Activated T-helper 1 cell treated with anti-CD3 and anti-CD28 coated beads, Interleukin-12 subunit alpha, Interleukin-12 subunit beta, Interleukin-2, Interleukin-4 antibody, amounts not matched to agents 30 ng/mL and 10 ng/mL and 1 ng/mL, durations not matched to agents 14 hours and 24 hours and 36 hours (primary cell): ENCODE results near the gene FHL1. TPM values are rescaled to one million over a fixed set of nuclear protein-coding genes. Genes with fewer than 3 reads are reported as not detected.
"Not testable (repeated sequence)": the region's sequence is repeated elsewhere in the genome, so short reads cannot be mapped to it uniquely, and the experiment has no call there.

Experiments used
- DNase-seq: peaks from one replicate; pipeline ENCODE4 v3.0.0; 2021; ENCODE audit warnings: low spot score
- H3K27ac Mint-ChIP-seq: one replicate; pipeline ENCODE4 v1.8.0; 2021; ENCODE audit warnings: mild to moderate bottlenecking, mixed read lengths
- H3K27me3 Mint-ChIP-seq: one replicate; pipeline ENCODE4 v1.8.0; 2022; ENCODE audit warnings: mild to moderate bottlenecking, moderate library complexity, mixed read lengths; ENCODE audit not compliant: insufficient read depth
- H3K36me3 Mint-ChIP-seq: one replicate; pipeline ENCODE4 v1.8.0; 2021; ENCODE audit warnings: low read depth, mixed read lengths
- H3K4me1 Mint-ChIP-seq: one replicate; pipeline ENCODE4 v1.8.0; 2021; ENCODE audit warnings: low read depth, mixed read lengths
- H3K4me3 Mint-ChIP-seq: one replicate; pipeline ENCODE4 v1.8.0; 2021; ENCODE audit warnings: mild to moderate bottlenecking, moderate library complexity, mixed read lengths
- H3K9me3 Mint-ChIP-seq: one replicate; pipeline ENCODE4 v1.8.0; 2021; ENCODE audit warnings: mixed read lengths
- intact Hi-C: fragments of 100-400 bp; cut with micrococcal nuclease; formaldehyde crosslinking; loops from one replicate; pipeline ENCODE4 v1.15.1; 2024
- total RNA-seq: library from RNA; stranded (reverse); gene quantifications from 2 replicates; pipeline ENCODE4 v1.2.3, GENCODE V29; 2022

The FHL1 gene
- total RNA-seq, 1 donor from 2014 or later: 8.7 TPM

GRCh38 chrX:136156560-136157117, 9.3 kb downstream of the FHL1 start:
- no peak overlapping the region for H3K27ac Mint-ChIP-seq

GRCh38 chrX:136157187-136157586, 9.9 kb downstream of the FHL1 start:
- Mint-ChIP-seq H3K27ac (no peak overlapping the region), H3K9me3 (no peaks in the 10 kb centered on the region), H3K27me3 (no peaks in the 10 kb centered on the region), H3K4me1 (peaks cover 11% of the 10 kb centered on the region), H3K4me3 (no peak overlapping the region), H3K36me3 (no peaks in the 10 kb centered on the region)
- intact Hi-C loops: no loop called here
- DNase-seq: no peak

More at GRCh38 chrX:136156560-136157117, 9.3 kb downstream of the FHL1 start:
- no peaks in the 10 kb centered on the region for H3K27me3 Mint-ChIP-seq
- no peaks in the 10 kb centered on the region for H3K9me3 Mint-ChIP-seq
- peaks cover 11% of the 10 kb centered on the region for H3K4me1 Mint-ChIP-seq
- no peaks in the 10 kb centered on the region for H3K36me3 Mint-ChIP-seq
- H3K4me3 Mint-ChIP-seq: no peak overlapping the region
- intact Hi-C loops: no loop called here
- no peak for DNase-seq

- DNase-seq: no peak
- no peaks in the 10 kb centered on the region for H3K9me3 Mint-ChIP-seq
- H3K27me3 Mint-ChIP-seq: no peaks in the 10 kb centered on the region
- no peaks in the 10 kb centered on the region for H3K36me3 Mint-ChIP-seq
- intact Hi-C loops: no loop called here
- peaks cover 11% of the 10 kb centered on the region for H3K4me1 Mint-ChIP-seq
- H3K4me3 Mint-ChIP-seq: no peak overlapping the region
- no peak overlapping the region for H3K27ac Mint-ChIP-seq
Measured at GRCh38 chrX:136158685-136159084, 11.4 kb downstream of the FHL1 start.

GRCh38 chrX:136159611-136160025, 12.3 kb downstream of the FHL1 start:
- no peak for DNase-seq
- H3K4me3 Mint-ChIP-seq: no peak overlapping the region
- no peaks in the 10 kb centered on the region for H3K27me3 Mint-ChIP-seq
- H3K4me1 Mint-ChIP-seq: peaks cover 11% of the 10 kb centered on the region
- H3K9me3 Mint-ChIP-seq: no peaks in the 10 kb centered on the region
- no peak overlapping the region for H3K27ac Mint-ChIP-seq
- intact Hi-C loops: loop anchor here (5.0 kb wide), 1 partner anchor 43 kb away; no protein-coding TSS in a partner anchor
- no peaks in the 10 kb centered on the region for H3K36me3 Mint-ChIP-seq

GRCh38 chrX:136162827-136163570, 15.7 kb downstream of the FHL1 start:
- intact Hi-C loops: loop anchor here (1.0 to 5.0 kb wide), 2 partner anchors 39 to 135 kb away; no protein-coding TSS in a partner anchor
- no peaks in the 10 kb centered on the region for H3K4me1 Mint-ChIP-seq
- no peaks in the 10 kb centered on the region for H3K36me3 Mint-ChIP-seq
- no peaks in the 10 kb centered on the region for H3K9me3 Mint-ChIP-seq
- no peaks in the 10 kb centered on the region for H3K27me3 Mint-ChIP-seq
- DNase-seq: peak; percentile 12
- no peak overlapping the region for H3K27ac Mint-ChIP-seq
- H3K4me3 Mint-ChIP-seq: no peak overlapping the region

- Mint-ChIP-seq H3K4me3 (no peak overlapping the region), H3K4me1 (no peaks in the 10 kb centered on the region), H3K27me3 (no peaks in the 10 kb centered on the region), H3K36me3 (no peaks in the 10 kb centered on the region), H3K9me3 (no peaks in the 10 kb centered on the region), H3K27ac (no peak overlapping the region)
- intact Hi-C loops: loop anchor here (5.0 kb wide), 1 partner anchor 39 kb away; no protein-coding TSS in a partner anchor
- DNase-seq: no peak
Measured at GRCh38 chrX:136163689-136164088, 16.4 kb downstream of the FHL1 start.

GRCh38 chrX:136165406-136165805, 18.1 kb downstream of the FHL1 start:
- Mint-ChIP-seq H3K36me3 (no peaks in the 10 kb centered on the region), H3K27me3 (no peaks in the 10 kb centered on the region), H3K4me1 (no peaks in the 10 kb centered on the region), H3K4me3 (no peak overlapping the region), H3K9me3 (no peaks in the 10 kb centered on the region), H3K27ac (no peak overlapping the region)
- intact Hi-C loops: no loop called here
- no peak for DNase-seq

- DNase-seq: no peak
- H3K4me1 Mint-ChIP-seq: no peaks in the 10 kb centered on the region
- no peaks in the 10 kb centered on the region for H3K36me3 Mint-ChIP-seq
- H3K27ac Mint-ChIP-seq: no peak overlapping the region
- H3K4me3 Mint-ChIP-seq: no peak overlapping the region
- intact Hi-C loops: loop anchor here (2.0 kb wide), 1 partner anchor 102 kb away; no protein-coding TSS in a partner anchor
- no peaks in the 10 kb centered on the region for H3K27me3 Mint-ChIP-seq
- H3K9me3 Mint-ChIP-seq: no peaks in the 10 kb centered on the region
Measured at GRCh38 chrX:136166221-136166855, 19.0 kb downstream of the FHL1 start.

- H3K27ac Mint-ChIP-seq, H3K4me3 Mint-ChIP-seq, H3K36me3 Mint-ChIP-seq, DNase-seq, H3K4me1 Mint-ChIP-seq, H3K27me3 Mint-ChIP-seq, H3K9me3 Mint-ChIP-seq: not testable (repeated sequence)
- intact Hi-C loops: loop anchor here (2.0 kb wide), 1 partner anchor 101 kb away; no protein-coding TSS in a partner anchor
Measured at GRCh38 chrX:136167989-136168388, 20.7 kb downstream of the FHL1 start.

GRCh38 chrX:136168929-136169735, 21.8 kb downstream of the FHL1 start:
- no peaks in the 10 kb centered on the region for H3K4me1 Mint-ChIP-seq
- intact Hi-C loops: no loop called here
- no peak for DNase-seq
- no peak overlapping the region for H3K4me3 Mint-ChIP-seq
- H3K27me3 Mint-ChIP-seq: no peaks in the 10 kb centered on the region
- H3K9me3 Mint-ChIP-seq: no peaks in the 10 kb centered on the region
- no peaks in the 10 kb centered on the region for H3K36me3 Mint-ChIP-seq
- no peak overlapping the region for H3K27ac Mint-ChIP-seq

- no peak overlapping the region for H3K27ac Mint-ChIP-seq
- H3K4me3 Mint-ChIP-seq: no peak overlapping the region
- no peaks in the 10 kb centered on the region for H3K36me3 Mint-ChIP-seq
- intact Hi-C loops: no loop called here
- no peaks in the 10 kb centered on the region for H3K27me3 Mint-ChIP-seq
- DNase-seq: no peak
- no peaks in the 10 kb centered on the region for H3K9me3 Mint-ChIP-seq
- H3K4me1 Mint-ChIP-seq: no peaks in the 10 kb centered on the region
Measured at GRCh38 chrX:136170139-136170800, 22.9 kb downstream of the FHL1 start.

- Mint-ChIP-seq H3K4me1 (no peaks in the 10 kb centered on the region), H3K27me3 (no peaks in the 10 kb centered on the region), H3K36me3 (peaks cover 2% of the 10 kb centered on the region), H3K9me3 (no peaks in the 10 kb centered on the region), H3K27ac (no peak overlapping the region), H3K4me3 (no peak overlapping the region)
- intact Hi-C loops: no loop called here
- DNase-seq: no peak
Measured at GRCh38 chrX:136171420-136171819, 24.1 kb downstream of the FHL1 start.
